Motor neuron (in vitro differentiated cells): ENCODE results near the gene ZBP1. TPM values are rescaled to one million over a fixed set of nuclear protein-coding genes. Genes with fewer than 3 reads are reported as not detected.

Source experiments
- ATAC-seq, 8 experiments: fragments of 200-7000 bp; cut with Tn5 transposase; replicated peaks in 6 of 8; 2 replicates each; pipeline ENCODE4 v1.8.0; 2021; ENCODE audit warnings: mild to moderate bottlenecking in 8 of 8, moderate library complexity in 8 of 8
- H3K27ac ChIP-seq, 2 donors: fragments of 250-450 bp; sonication (Bioruptor Pico); 2 replicates each; pipeline ENCODE4 v1.9.0; 2021; ENCODE audit warnings: antibody characterized with exemption in 2 of 2, mild to moderate bottlenecking in 2 of 2, moderate library complexity in 1 of 2
- H3K4me1 ChIP-seq, 2 donors: fragments of 250-450 bp; sonication (Bioruptor Pico); replicated peaks in 1 of 2; 2 replicates each; pipeline ENCODE4 v1.6.1; 2021; ENCODE audit warnings: antibody characterized with exemption in 2 of 2, mild to moderate bottlenecking in 2 of 2, moderate library complexity in 1 of 2
- H3K4me3 ChIP-seq, 5 donors: fragments of 250-450 bp; sonication (Bioruptor Pico); 2 replicates each; pipeline ENCODE4 v1.9.0; 2021; ENCODE audit warnings: antibody characterized with exemption in 5 of 5, mild to moderate bottlenecking in 5 of 5, moderate library complexity in 4 of 5
- WGBS, 10 experiments: fragments of 450-650 bp; shearing (Covaris generic); methylation state at CpG; one replicate each; pipeline ENCODE4 v1.0.0; 2022; 5-methylcytosine and 5-hydroxymethylcytosine counted together
- in situ Hi-C, 9 experiments: fragments of 400-800 bp; cut with MboI; loops; one replicate each; pipeline ENCODE4 v1.15.0; 2021; ENCODE audit warnings: low sequenced_read_pairs in 9 of 9, low pct_unique_long_range_greater_than_20kb in 2 of 9; ENCODE audit not compliant: unreplicated experiment in 9 of 9
- total RNA-seq, 8 experiments: library from RNA; unstranded; fragments of 300-600 nt; gene quantifications; 2 replicates each; pipeline versions ENCODE4 v1.2.3 to v1.2.4, GENCODE V29; 2022

The ZBP1 gene
- total RNA-seq, 8 experiments from 2014 or later: 0.09 to 1.00 (median 0.30) TPM; not detected in 2

- ATAC-seq: no peak
- WGBS, 10 experiments: 53 to 85% (median 80%) methylated on average over 1 to 9 of the region's 14 CpGs; no CpG with 5 or more reads in 3 of the 10 experiments
- Histone ChIP-seq H3K4me1 (peaks cover 0 to 3% of the 10 kb centered on the region in 2 donors), H3K4me3 (no peak overlapping the region), H3K27ac (no peak overlapping the region)
- in situ Hi-C loops: loop anchor here in 2 of 9 experiments (25.0 kb wide), 1 partner anchor 594 kb away; no protein-coding TSS in a partner anchor
Observed at GRCh38 chr20:57618091-57618763, 2.0 kb downstream of the ZBP1 start.

GRCh38 chr20:57617079-57617795 is 3.0 kb downstream of the ZBP1 start:
- Histone ChIP-seq H3K4me1 (no peaks in the 10 kb centered on the region), H3K27ac (no peak overlapping the region), H3K4me3 (no peak overlapping the region)
- in situ Hi-C loops: loop anchor here in 2 of 9 experiments (25.0 kb wide), 1 partner anchor 595 kb away; no protein-coding TSS in a partner anchor
- ATAC-seq: no peak
- 17 to 100% (median 65%) methylated on average over 1 to 2 of the region's 6 CpGs; no CpG with 5 or more reads in 6 of the 10 experiments for WGBS, 10 experiments

- no peak for ATAC-seq
- H3K4me3 ChIP-seq: no peak overlapping the region
- H3K27ac ChIP-seq: no peak overlapping the region
- in situ Hi-C loops: loop anchor here in 2 of 9 experiments (25.0 kb wide), 1 partner anchor 596 kb away; no protein-coding TSS in a partner anchor
- H3K4me1 ChIP-seq: no peaks in the 10 kb centered on the region
- 0 to 100% (median 40%) methylated on average over 1 to 7 of the region's 20 CpGs; no CpG with 5 or more reads in 5 of the 10 experiments for WGBS, 10 experiments
Observed at GRCh38 chr20:57616143-57616951, 3.9 kb downstream of the ZBP1 start.

- no peak overlapping the region for H3K4me3 ChIP-seq
- ATAC-seq: no peak
- H3K27ac ChIP-seq: no peak overlapping the region
- in situ Hi-C loops: loop anchor here in 2 of 9 experiments (25.0 kb wide), 1 partner anchor 597 kb away; no protein-coding TSS in a partner anchor
- H3K4me1 ChIP-seq: no peaks in the 10 kb centered on the region
- WGBS, 10 experiments: 17 to 76% (median 57%) methylated on average over 1 to 6 of the region's 8 CpGs; no CpG with 5 or more reads in 4 of the 10 experiments
Observed at GRCh38 chr20:57615445-57615811, 4.8 kb downstream of the ZBP1 start.

- in situ Hi-C loops: loop anchor here in 2 of 9 experiments (25.0 kb wide), 1 partner anchor 598 kb away; no protein-coding TSS in a partner anchor
- H3K4me1 ChIP-seq: no peaks in the 10 kb centered on the region
- 60 to 93% (median 83%) methylated on average over 1 to 6 of the region's 16 CpGs; no CpG with 5 or more reads in 2 of the 10 experiments for WGBS, 10 experiments
- no peak overlapping the region for H3K4me3 ChIP-seq
- no peak for ATAC-seq
- H3K27ac ChIP-seq: no peak overlapping the region
Observed at GRCh38 chr20:57614490-57615444, 5.5 kb downstream of the ZBP1 start.

- 55 to 100% (median 82%) methylated on average over 2 to 6 of the region's 12 CpGs; no CpG with 5 or more reads in 3 of the 10 experiments for WGBS, 10 experiments
- Histone ChIP-seq H3K4me3 (no peak overlapping the region), H3K27ac (no peak overlapping the region), H3K4me1 (no peaks in the 10 kb centered on the region)
- ATAC-seq: no peak
- in situ Hi-C loops: loop anchor here in 2 of 9 experiments (25.0 kb wide), 1 partner anchor 599 kb away; no protein-coding TSS in a partner anchor
Observed at GRCh38 chr20:57613481-57613921, 6.7 kb downstream of the ZBP1 start.

- Histone ChIP-seq H3K4me3 (no peak overlapping the region), H3K4me1 (no peaks in the 10 kb centered on the region), H3K27ac (no peak overlapping the region)
- 71 to 100% (median 80%) methylated on average over 1 to 4 of the region's 7 CpGs; no CpG with 5 or more reads in 6 of the 10 experiments for WGBS, 10 experiments
- no peak for ATAC-seq
- in situ Hi-C loops: loop anchor here in 2 of 9 experiments (25.0 kb wide), 1 partner anchor 599 kb away; no protein-coding TSS in a partner anchor
Observed at GRCh38 chr20:57612916-57613315, 7.3 kb downstream of the ZBP1 start.

- no peak overlapping the region for H3K4me3 ChIP-seq
- no peak overlapping the region for H3K27ac ChIP-seq
- no peaks in the 10 kb centered on the region for H3K4me1 ChIP-seq
- in situ Hi-C loops: loop anchor here in 2 of 9 experiments (25.0 kb wide), 1 partner anchor 600 kb away; no protein-coding TSS in a partner anchor
- WGBS, 10 experiments: 50 to 100% (median 90%) methylated on average over 1 to 7 of the region's 7 CpGs; no CpG with 5 or more reads in 2 of the 10 experiments
- ATAC-seq: no peak
Observed at GRCh38 chr20:57612436-57612835, 7.8 kb downstream of the ZBP1 start.

- no peaks in the 10 kb centered on the region for H3K4me1 ChIP-seq
- H3K4me3 ChIP-seq: no peak overlapping the region
- ATAC-seq: no peak
- no peak overlapping the region for H3K27ac ChIP-seq
- 42 to 91% (median 84%) methylated on average over 3 to 9 of the region's 18 CpGs; no CpG with 5 or more reads in 4 of the 10 experiments for WGBS, 10 experiments
- in situ Hi-C loops: loop anchor here in 2 of 9 experiments (25.0 kb wide), 1 partner anchor 601 kb away; no protein-coding TSS in a partner anchor
Observed at GRCh38 chr20:57611586-57612311, 8.5 kb downstream of the ZBP1 start.

GRCh38 chr20:57610261-57610952 is 9.8 kb downstream of the ZBP1 start:
- H3K4me3 ChIP-seq: no peak overlapping the region
- 46 to 100% methylated on average over 2 to 4 of the region's 18 CpGs; no CpG with 5 or more reads in 8 of the 10 experiments for whole genome bisulfite sequencing, 10 experiments
- ATAC-seq: no peak
- no peak overlapping the region for H3K27ac ChIP-seq
- H3K4me1 ChIP-seq: no peaks in the 10 kb centered on the region
- in situ Hi-C loops: loop anchor here in 2 of 9 experiments (25.0 kb wide), 1 partner anchor 602 kb away; no protein-coding TSS in a partner anchor
